ENCODE results near the gene TRPM3. TPM values are rescaled to one million over a fixed set of nuclear protein-coding genes. Genes with fewer than 3 reads are reported as not detected.
A peak's percentile ranks its signal among the peaks of the same experiment; 100 is the strongest.

TRPM3 gene
- total and polyA plus RNA-seq, 2 of the 13 experiments (the other 11 are each of a cell fraction or from before 2014, with no cell fraction given): not detected

DNA sequence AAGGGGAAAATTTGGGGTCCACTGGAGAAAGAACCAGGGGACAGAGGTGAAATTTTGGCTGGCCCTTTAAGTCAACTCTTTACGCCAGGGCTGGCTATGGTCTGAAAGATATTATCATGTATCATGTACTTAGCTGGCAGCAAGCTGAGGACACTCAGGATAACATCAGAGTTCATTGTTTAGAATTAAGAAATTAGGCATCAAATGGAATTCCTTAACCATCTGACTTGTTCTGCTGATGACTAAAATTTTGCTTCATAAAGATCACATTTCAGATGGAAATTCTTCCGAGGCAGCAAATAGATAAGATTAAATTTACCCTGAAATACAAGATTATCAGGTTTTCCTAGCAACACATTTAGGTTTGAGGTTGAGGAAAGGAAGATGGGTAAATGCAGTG is 437.6 kb downstream of the TRPM3 start (continued):
- TF ChIP-seq, protein P1, sequence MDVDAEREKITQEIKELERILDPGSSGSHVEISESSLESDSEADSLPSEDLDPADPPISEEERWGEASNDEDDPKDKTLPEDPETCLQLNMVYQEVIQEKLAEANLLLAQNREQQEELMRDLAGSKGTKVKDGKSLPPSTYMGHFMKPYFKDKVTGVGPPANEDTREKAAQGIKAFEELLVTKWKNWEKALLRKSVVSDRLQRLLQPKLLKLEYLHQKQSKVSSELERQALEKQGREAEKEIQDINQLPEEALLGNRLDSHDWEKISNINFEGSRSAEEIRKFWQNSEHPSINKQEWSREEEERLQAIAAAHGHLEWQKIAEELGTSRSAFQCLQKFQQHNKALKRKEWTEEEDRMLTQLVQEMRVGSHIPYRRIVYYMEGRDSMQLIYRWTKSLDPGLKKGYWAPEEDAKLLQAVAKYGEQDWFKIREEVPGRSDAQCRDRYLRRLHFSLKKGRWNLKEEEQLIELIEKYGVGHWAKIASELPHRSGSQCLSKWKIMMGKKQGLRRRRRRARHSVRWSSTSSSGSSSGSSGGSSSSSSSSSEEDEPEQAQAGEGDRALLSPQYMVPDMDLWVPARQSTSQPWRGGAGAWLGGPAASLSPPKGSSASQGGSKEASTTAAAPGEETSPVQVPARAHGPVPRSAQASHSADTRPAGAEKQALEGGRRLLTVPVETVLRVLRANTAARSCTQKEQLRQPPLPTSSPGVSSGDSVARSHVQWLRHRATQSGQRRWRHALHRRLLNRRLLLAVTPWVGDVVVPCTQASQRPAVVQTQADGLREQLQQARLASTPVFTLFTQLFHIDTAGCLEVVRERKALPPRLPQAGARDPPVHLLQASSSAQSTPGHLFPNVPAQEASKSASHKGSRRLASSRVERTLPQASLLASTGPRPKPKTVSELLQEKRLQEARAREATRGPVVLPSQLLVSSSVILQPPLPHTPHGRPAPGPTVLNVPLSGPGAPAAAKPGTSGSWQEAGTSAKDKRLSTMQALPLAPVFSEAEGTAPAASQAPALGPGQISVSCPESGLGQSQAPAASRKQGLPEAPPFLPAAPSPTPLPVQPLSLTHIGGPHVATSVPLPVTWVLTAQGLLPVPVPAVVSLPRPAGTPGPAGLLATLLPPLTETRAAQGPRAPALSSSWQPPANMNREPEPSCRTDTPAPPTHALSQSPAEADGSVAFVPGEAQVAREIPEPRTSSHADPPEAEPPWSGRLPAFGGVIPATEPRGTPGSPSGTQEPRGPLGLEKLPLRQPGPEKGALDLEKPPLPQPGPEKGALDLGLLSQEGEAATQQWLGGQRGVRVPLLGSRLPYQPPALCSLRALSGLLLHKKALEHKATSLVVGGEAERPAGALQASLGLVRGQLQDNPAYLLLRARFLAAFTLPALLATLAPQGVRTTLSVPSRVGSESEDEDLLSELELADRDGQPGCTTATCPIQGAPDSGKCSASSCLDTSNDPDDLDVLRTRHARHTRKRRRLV (CRISPR knock-in tag; IDR thresholded peaks at IDR 0.05): no peak
- TF ChIP-seq MAF1 (CRISPR knock-in tag; IDR thresholded peaks at IDR 0.05; ENCODE audit: borderline replicate concordance) (no peak), ZNF121 (CRISPR knock-in tag; IDR thresholded peaks at IDR 0.05) (no peak), FLYWCH1 (CRISPR knock-in tag; IDR thresholded peaks at IDR 0.05) (no peak)
- TF ChIP-seq, protein P2, sequence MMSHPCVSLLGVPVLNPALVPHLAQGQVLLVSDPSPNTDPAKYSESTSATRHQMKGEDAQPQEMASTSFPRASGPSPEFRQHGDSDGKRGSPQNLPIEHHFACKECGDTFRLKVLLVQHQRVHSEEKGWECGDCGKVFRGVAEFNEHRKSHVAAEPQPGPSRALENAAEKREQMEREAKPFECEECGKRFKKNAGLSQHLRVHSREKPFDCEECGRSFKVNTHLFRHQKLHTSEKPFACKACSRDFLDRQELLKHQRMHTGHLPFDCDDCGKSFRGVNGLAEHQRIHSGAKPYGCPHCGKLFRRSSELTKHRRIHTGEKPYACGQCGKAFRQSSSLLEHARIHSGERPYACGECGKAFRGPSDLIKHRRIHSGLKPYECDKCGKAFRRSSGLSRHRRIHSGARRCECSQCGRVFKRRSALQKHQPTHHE (CRISPR knock-in tag; IDR thresholded peaks at IDR 0.05; ENCODE audit: borderline replicate concordance): no peak

DNA sequence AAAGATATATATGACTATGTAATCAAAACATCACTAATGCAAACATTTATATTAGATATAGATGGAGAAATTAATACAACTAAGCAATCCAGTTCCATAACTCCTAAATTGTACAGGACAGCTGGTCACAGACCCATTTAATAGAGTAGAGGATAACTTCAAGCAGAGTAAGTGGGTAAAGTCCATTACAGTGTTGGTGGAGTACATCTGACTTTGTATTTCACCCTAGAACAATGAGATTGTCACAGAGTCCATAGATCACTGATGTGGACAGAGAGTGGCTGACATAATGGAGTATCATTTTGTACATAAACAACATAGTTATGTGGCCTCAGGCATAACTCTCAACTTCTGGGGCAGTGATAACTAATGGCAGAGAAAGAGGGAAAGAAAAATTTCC is 439.1 kb downstream of the TRPM3 start:
- H4K20me1 ChIP-seq (ENCODE audit: insufficient read depth, low read length): no peaks in the 10 kb centered on the region
- H3K36me3 ChIP-seq (replicated peaks in 1 of 2; ENCODE audit: control insufficient read depth in 1 of 2, insufficient read depth in 2 of 2, low read length in 2 of 2): no peaks in the 10 kb centered on the region
- BruUV-seq (replicated peaks): no TSS peak
- no peak overlapping the region for H2AFZ ChIP-seq (ENCODE audit: low read length)
- DNase-seq (ENCODE audit: low spot score) (peak; percentile 16), ATAC-seq (peak; percentile 58; the same call in 2 of the 3 replicates), FAIRE-seq (no peak)
- H3K79me2 ChIP-seq (ENCODE audit: insufficient read depth, low read length): no peaks in the 10 kb centered on the region
- H3K27ac ChIP-seq (ENCODE audit: extremely low read length, insufficient read depth, low read length): no peak overlapping the region
- no peaks in the 10 kb centered on the region for H3K9me3 ChIP-seq (ENCODE audit: low read length)
- no peak overlapping the region for H3K4me2 ChIP-seq (ENCODE audit: low read depth, low read length)
- intact Hi-C loops (cut with micrococcal nuclease; ENCODE audit: unreplicated experiment) (no loop called here), in situ Hi-C loops (cut with HindIII; ENCODE audit: extremely low pct_ligation_motif_present, low pct_unique_long_range_greater_than_20kb) (no loop called here)
- no peak overlapping the region for H3K4me3 ChIP-seq (replicated peaks in 1 of 3; ENCODE audit: insufficient read depth in 1 of 3, low read depth in 2 of 3, low read length in 3 of 3)
- H3K27me3 ChIP-seq (ENCODE audit: control insufficient read depth in 1 of 2, insufficient read depth in 2 of 2, low read length in 2 of 2): no peaks in the 10 kb centered on the region
- ChIA-PET CTCF (ENCODE audit: low intra/inter-chr PET ratio, low total read pairs) (no interaction called here), POLR2A (no interaction called here)
- H3K9ac ChIP-seq (ENCODE audit: insufficient read depth, low read depth, low read length): no peak overlapping the region
- H3K4me1 ChIP-seq (ENCODE audit: insufficient read depth, low read length): peaks cover 8% of the 10 kb centered on the region; the same call in 1 of the 2 replicates
- TF ChIP-seq HNRNPK (IDR thresholded peaks at IDR 0.05; ENCODE audit: low read depth, low read length, poor library complexity, severe bottlenecking): no peak
- no peak for TF ChIP-seq MTA3 (CRISPR knock-in tag; IDR thresholded peaks at IDR 0.05)
- TF ChIP-seq SOX13 (IDR thresholded peaks at IDR 0.05): no peak
- peak in 1 of 2 experiments; percentile 72; a peak in 1 of 4 replicates for TF ChIP-seq SOX13 (CRISPR knock-in tag; conservative IDR thresholded peaks at IDR 0.05 in 1 of 2, IDR thresholded peaks at IDR 0.05 in 1 of 2)
- peak; percentile 53 for TF ChIP-seq HNF4A (CRISPR knock-in tag; IDR thresholded peaks at IDR 0.05)
- TF ChIP-seq KDM1A (CRISPR knock-in tag; IDR thresholded peaks at IDR 0.05): no peak
- TF ChIP-seq NCOR1 (IDR thresholded peaks at IDR 0.05; ENCODE audit: borderline replicate concordance, low read length): peak; percentile 54; the same call in 1 of the 2 replicates
- TF ChIP-seq ZNF549 (CRISPR knock-in tag; IDR thresholded peaks at IDR 0.05): no peak
- TF ChIP-seq, protein P3, sequence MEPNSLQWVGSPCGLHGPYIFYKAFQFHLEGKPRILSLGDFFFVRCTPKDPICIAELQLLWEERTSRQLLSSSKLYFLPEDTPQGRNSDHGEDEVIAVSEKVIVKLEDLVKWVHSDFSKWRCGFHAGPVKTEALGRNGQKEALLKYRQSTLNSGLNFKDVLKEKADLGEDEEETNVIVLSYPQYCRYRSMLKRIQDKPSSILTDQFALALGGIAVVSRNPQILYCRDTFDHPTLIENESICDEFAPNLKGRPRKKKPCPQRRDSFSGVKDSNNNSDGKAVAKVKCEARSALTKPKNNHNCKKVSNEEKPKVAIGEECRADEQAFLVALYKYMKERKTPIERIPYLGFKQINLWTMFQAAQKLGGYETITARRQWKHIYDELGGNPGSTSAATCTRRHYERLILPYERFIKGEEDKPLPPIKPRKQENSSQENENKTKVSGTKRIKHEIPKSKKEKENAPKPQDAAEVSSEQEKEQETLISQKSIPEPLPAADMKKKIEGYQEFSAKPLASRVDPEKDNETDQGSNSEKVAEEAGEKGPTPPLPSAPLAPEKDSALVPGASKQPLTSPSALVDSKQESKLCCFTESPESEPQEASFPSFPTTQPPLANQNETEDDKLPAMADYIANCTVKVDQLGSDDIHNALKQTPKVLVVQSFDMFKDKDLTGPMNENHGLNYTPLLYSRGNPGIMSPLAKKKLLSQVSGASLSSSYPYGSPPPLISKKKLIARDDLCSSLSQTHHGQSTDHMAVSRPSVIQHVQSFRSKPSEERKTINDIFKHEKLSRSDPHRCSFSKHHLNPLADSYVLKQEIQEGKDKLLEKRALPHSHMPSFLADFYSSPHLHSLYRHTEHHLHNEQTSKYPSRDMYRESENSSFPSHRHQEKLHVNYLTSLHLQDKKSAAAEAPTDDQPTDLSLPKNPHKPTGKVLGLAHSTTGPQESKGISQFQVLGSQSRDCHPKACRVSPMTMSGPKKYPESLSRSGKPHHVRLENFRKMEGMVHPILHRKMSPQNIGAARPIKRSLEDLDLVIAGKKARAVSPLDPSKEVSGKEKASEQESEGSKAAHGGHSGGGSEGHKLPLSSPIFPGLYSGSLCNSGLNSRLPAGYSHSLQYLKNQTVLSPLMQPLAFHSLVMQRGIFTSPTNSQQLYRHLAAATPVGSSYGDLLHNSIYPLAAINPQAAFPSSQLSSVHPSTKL (CRISPR knock-in tag; IDR thresholded peaks at IDR 0.05): peak; percentile 52

Measured in HepG2 (cell line).